GM12878 (cell line): Measurements from ENCODE around the gene TUBA8. TPM values are rescaled to one million over a fixed set of nuclear protein-coding genes. Genes with fewer than 3 reads are reported as not detected.

Source experiments
- ATAC-seq: fragments of 200-7000 bp; cut with Tn5 transposase; 3 replicates; pipeline ENCODE4 v1.9.1; 2020; ENCODE audit warnings: mild to moderate bottlenecking, moderate library complexity
- BruUV-seq: library from RNA; stranded (reverse); fragments of 400-500 nt; replicated peaks from 2 replicates; lab custom pipeline; 2021; lab: Mats Ljungman, UMichigan
- CTCF ChIA-PET: fragments of 300-600 bp; sonication (Branson Sonifier 250); formaldehyde crosslinking; extraction: SDS; loops from one replicate; lab custom pipeline; 2021; ENCODE audit warnings: inconsistent platforms; lab: Yijun Ruan, JAX
- POLR2A ChIA-PET: fragments of 350-600 bp; formaldehyde crosslinking; extraction: SDS; loops from one replicate; lab custom pipeline; 2021; ENCODE audit warnings: inconsistent platforms; lab: Charles Lee
- RAD21 ChIA-PET: fragments of 300-600 bp; sonication (Branson Sonifier 250); formaldehyde crosslinking; loops from one replicate; lab custom pipeline; 2023; ENCODE audit warnings: antibody characterized with exemption; ENCODE audit not compliant: unreplicated experiment; lab: Charles Lee
- SMC1A ChIA-PET: fragments of 300-600 bp; sonication (Branson Sonifier 250); formaldehyde crosslinking; loops from one replicate; lab custom pipeline; 2023; ENCODE audit not compliant: unreplicated experiment, uncharacterized antibody; lab: Charles Lee
- DNase-seq: peaks from one replicate; pipeline ENCODE4 v3.0.0-alpha.2; 2011; ENCODE audit warnings: low read depth, low spot score
- FAIRE-seq: peaks from 3 replicates; lab custom pipeline; 2011; peaks lifted over from hg19 to GRCh38; lab: Jason Lieb, UNC
- H2AFZ ChIP-seq: 2 replicates; pipeline ENCODE4 v1.6.0; 2011; ENCODE audit warnings: low read depth, low read length, control low read depth; ENCODE audit not compliant: control insufficient read depth
- H3K27ac ChIP-seq: 2 replicates; pipeline ENCODE4 v1.5.1; 2011; ENCODE audit warnings: control low read depth; ENCODE audit not compliant: control insufficient read depth, insufficient read depth
- H3K27me3 ChIP-seq, 2 experiments: replicated peaks in 1 of 2; 2 replicates each; pipeline versions ENCODE4 v1.6.0 to v1.6.1; 2011; ENCODE audit warnings: low read length in 1 of 2; ENCODE audit not compliant: control insufficient read depth in 2 of 2, insufficient read depth in 2 of 2
- H3K36me3 ChIP-seq, 2 experiments: 2 replicates each; pipeline ENCODE4 v1.5.1; 2011; ENCODE audit warnings: low read length in 1 of 2; ENCODE audit not compliant: control insufficient read depth in 2 of 2, insufficient read depth in 2 of 2
- H3K4me1 ChIP-seq: 2 replicates; pipeline ENCODE4 v1.6.1; 2011; ENCODE audit warnings: mild to moderate bottlenecking, low read length, moderate library complexity, mixed read lengths; ENCODE audit not compliant: control insufficient read depth, insufficient read depth
- H3K4me2 ChIP-seq: 2 replicates; pipeline ENCODE4 v1.6.0; 2011; ENCODE audit warnings: control low read depth; ENCODE audit not compliant: control insufficient read depth, insufficient read depth
- H3K4me3 ChIP-seq: fragments of 200-600 bp; sonication (generic); 2 replicates; pipeline ENCODE4 v1.5.1; 2016
- H3K79me2 ChIP-seq: 2 replicates; pipeline ENCODE4 v1.6.0; 2011; ENCODE audit warnings: low read length; ENCODE audit not compliant: control insufficient read depth, insufficient read depth
- H3K9ac ChIP-seq: 2 replicates; pipeline ENCODE4 v1.8.0; 2011; ENCODE audit warnings: low read length, control low read depth, mixed read lengths; ENCODE audit not compliant: control insufficient read depth, insufficient read depth
- H3K9me3 ChIP-seq: replicated peaks from 3 replicates; pipeline ENCODE4 v1.5.1; 2011; ENCODE audit warnings: mild to moderate bottlenecking, low read length; ENCODE audit not compliant: control insufficient read depth, insufficient read depth
- H4K20me1 ChIP-seq: 2 replicates; pipeline ENCODE4 v1.6.0; 2011; ENCODE audit not compliant: control insufficient read depth, insufficient read depth
- ASH2L ChIP-seq: fragments of 300-600, 200-600 bp; sonication (generic); IDR thresholded peaks from 2 replicates; pipeline ENCODE4 v1.6.1; 2017; ENCODE audit warnings: low read depth, mild to moderate bottlenecking, borderline replicate concordance
- ATF7 ChIP-seq: fragments of 450-650 bp; IDR thresholded peaks from 2 replicates; pipeline ENCODE4 v1.6.1; 2016; ENCODE audit warnings: low read depth, mild to moderate bottlenecking
- EED ChIP-seq: sonication (generic); IDR thresholded peaks from 2 replicates; pipeline ENCODE4 v1.6.1; 2016; ENCODE audit warnings: antibody characterized with exemption, low read depth
- IKZF1 ChIP-seq: fragments of 450-650 bp; conservative IDR thresholded peaks from 2 replicates; pipeline ENCODE4 v1.6.1; 2017; ENCODE audit warnings: antibody characterized with exemption, mild to moderate bottlenecking
- IKZF2 ChIP-seq, 2 experiments: fragments of 450-650 bp; IDR thresholded peaks; 2 replicates each; pipeline ENCODE4 v1.6.1; 2017; ENCODE audit warnings: mild to moderate bottlenecking in 2 of 2, moderate library complexity in 2 of 2
- RAD21 ChIP-seq: IDR thresholded peaks from 2 replicates; pipeline ENCODE4 v1.6.1; 2011; ENCODE audit warnings: mild to moderate bottlenecking, low read depth, low read length, moderate library complexity; ENCODE audit not compliant: insufficient read depth
- RUNX3 ChIP-seq: IDR thresholded peaks from 2 replicates; pipeline ENCODE4 v1.6.1; 2012; ENCODE audit warnings: low read length, inconsistent platforms
- WGBS: methylation state at CpG from one replicate; pipeline ENCODE4 v1.1.6; 2016; ENCODE audit warnings: low lambda C conversion rate; ENCODE audit not compliant: insufficient replicate concordance, insufficient coverage; ENCODE audit errors: missing lambda C conversion rate; 5-methylcytosine and 5-hydroxymethylcytosine counted together
- in situ Hi-C: fragments of 300-500 bp; cut with MboI; formaldehyde crosslinking; loops from 9 replicates; pipeline ENCODE4 v1.14.3; 2018; ENCODE audit warnings: mixed read lengths
- intact Hi-C: fragments of 100-400 bp; cut with micrococcal nuclease; formaldehyde crosslinking; loops from one replicate; pipeline ENCODE4 v1.14.2; 2022; ENCODE audit not compliant: unreplicated experiment
- polyA plus RNA-seq, 11 experiments: library from polyadenylated mRNA; depleted of rRNA in 4 of 11; unstranded in 6 of 11; stranded (reverse) in 5 of 11; fragments of >200 nt; fragmentation: Nextera tagmentation in 4 of 11; fragmentation: Illumina TruSeq in 1 of 11; extraction: Ambion mirVana in 4 of 11; extraction: Trizol in 1 of 11; gene quantifications; 1 replicate in 1 of 11; 2 replicates in 10 of 11; pipeline versions ENCODE4 v1.2.1 to v1.2.3, GENCODE V29; 2011 to 2016; ENCODE audit warnings: inconsistent platforms in 2 of 11, missing spikeins in 2 of 11, low read depth in 1 of 11
- total RNA-seq, 4 experiments: library from RNA; depleted of rRNA in 3 of 4; stranded (reverse); fragments of >200 nt in 3 of 4; fragmentation: Illumina TruSeq in 1 of 4; extraction: Trizol in 1 of 4; gene quantifications; 2 replicates each; pipeline versions ENCODE4 v1.2.1 to v1.2.3, GENCODE V29; 2013 to 2021

TUBA8 gene
- total and polyA plus RNA-seq, 10 of the 15 experiments (the other 5 are each of a cell fraction or from before 2014, with no cell fraction given), result 2.2 to 30.3 (median 21.0) TPM

- H3K9me3 ChIP-seq, result no peaks in the 10 kb centered on the region; the same call in 2 of the 3 replicates
- intact Hi-C loops, result no loop called here
- H3K4me2 ChIP-seq, result peak overlapping the region; percentile 53
- H3K79me2 ChIP-seq, result peaks cover 28% of the 10 kb centered on the region
- ChIA-PET POLR2A (interaction anchor here (0.6 to 4.2 kb wide), 4 partner anchors 8 to 56 kb away, joined by 4 to 20 read pairs (median 6); no protein-coding TSS in a partner anchor), RAD21 (interaction anchor here (4.1 to 6.2 kb wide), 2 partner anchors 25 to 37 kb away, joined by 12 to 34 read pairs; partner anchors contain the start of gene PEX26), SMC1A (interaction anchor here (1.0 to 2.4 kb wide), 2 partner anchors 14 to 36 kb away, joined by 5 to 6 read pairs; partner anchors contain the start of gene USP18), CTCF (interaction anchor here (0.7 to 5.9 kb wide), 4 partner anchors 8 to 608 kb away, joined by 3 to 36 read pairs (median 3); partner anchors contain the start of gene PEX26)
- H3K27ac ChIP-seq, result no peak overlapping the region; the same call in 1 of the 2 replicates
- H3K9ac ChIP-seq, result peak overlapping the region; percentile 60
- no peak for DNase-seq
- no peaks in the 10 kb centered on the region for H3K36me3 ChIP-seq
- TF ChIP-seq RAD21 (no peak), IKZF1 (0 out of 2 replicates have a peak, but pooled peaks have one; percentile 20), IKZF2 (IDR thresholded peaks at IDR 0.05) (0 out of 4 replicates have a peak, but pooled peaks have one; percentile 11 to 36), ASH2L (no peak), EED (peak; percentile 58), RUNX3 (peak; percentile 65), ATF7 (no peak)
- H3K27me3 ChIP-seq, result no peaks in the 10 kb centered on the region; a peak in 1 of 4 replicates
- no peak for FAIRE-seq
- WGBS, result 89% methylated on average over 11 of the region's 11 CpGs
- no TSS peak for BruUV-seq
- in situ Hi-C loops, result no loop called here
- H2AFZ ChIP-seq, result no peak overlapping the region
- peak; percentile 7 for ATAC-seq
- H3K4me1 ChIP-seq, result peaks cover 22% of the 10 kb centered on the region
- peak overlapping the region; percentile 38; the same call in 1 of the 2 replicates for H3K4me3 ChIP-seq
- H4K20me1 ChIP-seq, result no peaks in the 10 kb centered on the region
Measured at GRCh38 chr22:18113680-18114394, 3.2 kb downstream of the TUBA8 start.
